HFF-Myc (cell line): Measurements from ENCODE around the gene AR.

Experiments
- DNase-seq: peaks from one replicate; pipeline ENCODE4 v3.0.0-alpha.2; 2011; ENCODE audit warnings: low read depth; ENCODE audit errors: extremely low read depth
- H3K4me3 ChIP-seq: replicated peaks from 2 replicates; pipeline ENCODE4 v1.5.1; 2011; ENCODE audit warnings: low read depth, mild to moderate bottlenecking, control low read depth, low read length
- CTCF ChIP-seq: IDR thresholded peaks from 2 replicates; pipeline ENCODE4 v1.5.1; 2012; ENCODE audit warnings: mild to moderate bottlenecking, low read depth, low read length, control low read depth; ENCODE audit errors: missing control alignments

The AR gene

GRCh38 chrX:67596839-67597790 is 53.3 kb downstream of the AR start:
- H3K4me3 ChIP-seq, result no peak overlapping the region
- DNase-seq, result no peak
- no peak for TF ChIP-seq CTCF

- no peak overlapping the region for H3K4me3 ChIP-seq
- DNase-seq, result no peak
- TF ChIP-seq CTCF, result no peak
These were observed 55.7 kb downstream of the AR start for GRCh38 chrX:67599532-67599931.

GRCh38 chrX:67601771-67602170 is 58.0 kb downstream of the AR start:
- no peak overlapping the region for H3K4me3 ChIP-seq
- no peak for DNase-seq
- no peak for TF ChIP-seq CTCF

- TF ChIP-seq CTCF, result no peak
- DNase-seq, result peak; percentile 84
- H3K4me3 ChIP-seq, result no peak overlapping the region
These were observed 61.3 kb downstream of the AR start for GRCh38 chrX:67604979-67605703.

- DNase-seq, result peak; percentile 45
- H3K4me3 ChIP-seq, result no peak overlapping the region
- no peak for TF ChIP-seq CTCF
These were observed 63.6 kb downstream of the AR start for GRCh38 chrX:67607466-67607865.

GRCh38 chrX:67610282-67610681 is 66.5 kb downstream of the AR start:
- H3K4me3 ChIP-seq, result no peak overlapping the region
- TF ChIP-seq CTCF, result no peak
- no peak for DNase-seq
